ENCODE data around the gene NPNT.

The NPNT gene

GRCh38 chr4:105923497-105924238, 28.4 kb downstream of the NPNT start:
- TF ChIP-seq ZFP3 (CRISPR knock-in tag; IDR thresholded peaks at IDR 0.05) (no peak), ZNF8 (CRISPR knock-in tag; IDR thresholded peaks at IDR 0.05) (no peak)
- ATAC-seq: no peak

- TF ChIP-seq ZNF565 (CRISPR knock-in tag; conservative IDR thresholded peaks at IDR 0.05; ENCODE audit: low read depth): no peak
- no peak for TF ChIP-seq OSR1 (CRISPR knock-in tag; IDR thresholded peaks at IDR 0.05)
- no peak for TF ChIP-seq ZNF70 (CRISPR knock-in tag; IDR thresholded peaks at IDR 0.05)
- TF ChIP-seq ZFP30 (CRISPR knock-in tag; IDR thresholded peaks at IDR 0.05): no peak
- TF ChIP-seq ZNF8 (CRISPR knock-in tag; IDR thresholded peaks at IDR 0.05): no peak
- no peak for TF ChIP-seq TCF4 (CRISPR knock-in tag; IDR thresholded peaks at IDR 0.05; ENCODE audit: borderline replicate concordance)
- no peak for TF ChIP-seq ZC3H10 (CRISPR knock-in tag; IDR thresholded peaks at IDR 0.05)
- no peak for TF ChIP-seq TSHZ2 (CRISPR knock-in tag; IDR thresholded peaks at IDR 0.05)
- no peak for TF ChIP-seq CSDC2 (CRISPR knock-in tag; IDR thresholded peaks at IDR 0.05)
- no peak for ATAC-seq
These were observed 29.1 kb downstream of the NPNT start for GRCh38 chr4:105924341-105924740.

GRCh38 chr4:105930698-105931097, 35.4 kb downstream of the NPNT start:
- no peak for ATAC-seq
- no peak for TF ChIP-seq CSDC2 (CRISPR knock-in tag; IDR thresholded peaks at IDR 0.05)
- TF ChIP-seq TCF4 (CRISPR knock-in tag; IDR thresholded peaks at IDR 0.05; ENCODE audit: borderline replicate concordance): no peak
- TF ChIP-seq OSR1 (CRISPR knock-in tag; IDR thresholded peaks at IDR 0.05): no peak
- TF ChIP-seq GLIS3 (CRISPR knock-in tag; IDR thresholded peaks at IDR 0.05): no peak

- no peak for ATAC-seq
- TF ChIP-seq SNAI2 (CRISPR knock-in tag; IDR thresholded peaks at IDR 0.05): no peak
- TF ChIP-seq ISL1 (CRISPR knock-in tag; IDR thresholded peaks at IDR 0.05): no peak
- no peak for TF ChIP-seq TOX (CRISPR knock-in tag; IDR thresholded peaks at IDR 0.05; ENCODE audit: borderline replicate concordance)
- no peak for TF ChIP-seq ZNF70 (CRISPR knock-in tag; IDR thresholded peaks at IDR 0.05)
- no peak for TF ChIP-seq ZFP3 (CRISPR knock-in tag; IDR thresholded peaks at IDR 0.05)
- TF ChIP-seq CSRNP3 (CRISPR knock-in tag; IDR thresholded peaks at IDR 0.05): no peak
- TF ChIP-seq GLIS3 (CRISPR knock-in tag; IDR thresholded peaks at IDR 0.05): no peak
- TF ChIP-seq BACH2 (CRISPR knock-in tag; IDR thresholded peaks at IDR 0.05; ENCODE audit: borderline replicate concordance): no peak
- TF ChIP-seq ESRRG (CRISPR knock-in tag; IDR thresholded peaks at IDR 0.05): no peak
- TF ChIP-seq PPARA (CRISPR knock-in tag; IDR thresholded peaks at IDR 0.05; ENCODE audit: borderline replicate concordance): no peak
- no peak for TF ChIP-seq POU6F1 (CRISPR knock-in tag; IDR thresholded peaks at IDR 0.05; ENCODE audit: borderline replicate concordance, low read depth)
- TF ChIP-seq CSDC2 (CRISPR knock-in tag; IDR thresholded peaks at IDR 0.05): no peak
- TF ChIP-seq PATZ1 (CRISPR knock-in tag; IDR thresholded peaks at IDR 0.05; ENCODE audit: borderline replicate concordance): no peak
- no peak for TF ChIP-seq TCF4 (CRISPR knock-in tag; IDR thresholded peaks at IDR 0.05; ENCODE audit: borderline replicate concordance)
- TF ChIP-seq ZNF565 (CRISPR knock-in tag; conservative IDR thresholded peaks at IDR 0.05; ENCODE audit: low read depth): no peak
These were observed 37.8 kb downstream of the NPNT start for GRCh38 chr4:105933083-105933482.

All from SK-N-SH treated with all-trans-retinoic acid at 6 μM for 48 hours (cell line).